Measurements from ENCODE around the gene UCHL1.
"Not testable (repeated sequence)": the region's sequence is repeated elsewhere in the genome, so short reads cannot be mapped to it uniquely, and the experiment has no call there.

UCHL1 gene

GRCh38 chr4:41241919-41242318, 14.8 kb upstream of the UCHL1 start:
- DNase-seq, result no peak

- no peak for DNase-seq
Measured at GRCh38 chr4:41245983-41246382, 10.7 kb upstream of the UCHL1 start.

GRCh38 chr4:41256131-41256739, 493 bp upstream of the UCHL1 start:
- DNase-seq, result no peak

- DNase-seq, result peak; percentile 57
Measured at GRCh38 chr4:41257257-41257901, 651 bp downstream of the UCHL1 start.

- no peak for DNase-seq
Measured at GRCh38 chr4:41257906-41258305, 1.2 kb downstream of the UCHL1 start.

- peak; percentile 58 for DNase-seq
Measured at GRCh38 chr4:41258783-41259182, 2.1 kb downstream of the UCHL1 start.

GRCh38 chr4:41260116-41260733, 3.5 kb downstream of the UCHL1 start:
- DNase-seq, result no peak

GRCh38 chr4:41262198-41262597, 5.5 kb downstream of the UCHL1 start:
- DNase-seq, result no peak

GRCh38 chr4:41264212-41264611, 7.5 kb downstream of the UCHL1 start:
- DNase-seq, result no peak

- no peak for DNase-seq
Measured at GRCh38 chr4:41267997-41268396, 11.3 kb downstream of the UCHL1 start.

- DNase-seq, result no peak
Measured at GRCh38 chr4:41268721-41269517, 12.2 kb downstream of the UCHL1 start.

- DNase-seq, result no peak
Measured at GRCh38 chr4:41269682-41270081, 13.0 kb downstream of the UCHL1 start.

- DNase-seq, result not testable (repeated sequence)
Measured at GRCh38 chr4:41275931-41276330, 19.2 kb downstream of the UCHL1 start.

- no peak for DNase-seq
Measured at GRCh38 chr4:41280010-41280409, 23.3 kb downstream of the UCHL1 start.

- DNase-seq, result peak; percentile 56
Measured at GRCh38 chr4:41281038-41281634, 24.4 kb downstream of the UCHL1 start.

GRCh38 chr4:41282366-41282765, 25.6 kb downstream of the UCHL1 start:
- no peak for DNase-seq

- no peak for DNase-seq
Measured at GRCh38 chr4:41285202-41285863, 28.6 kb downstream of the UCHL1 start.

- no peak for DNase-seq
Measured at GRCh38 chr4:41285864-41286235, 29.1 kb downstream of the UCHL1 start.

- no peak for DNase-seq
Measured at GRCh38 chr4:41287005-41287404, 30.3 kb downstream of the UCHL1 start.

GRCh38 chr4:41287852-41288251, 31.1 kb downstream of the UCHL1 start:
- no peak for DNase-seq

GRCh38 chr4:41288254-41288653, 31.5 kb downstream of the UCHL1 start:
- DNase-seq, result no peak

GRCh38 chr4:41290479-41290878, 33.8 kb downstream of the UCHL1 start:
- no peak for DNase-seq
